Measurements from ENCODE around the gene DNER. TPM values are rescaled to one million over a fixed set of nuclear protein-coding genes. Genes with fewer than 3 reads are reported as not detected.

The DNER gene
- total and polyA plus RNA-seq, 2 experiments from 2014 or later: 4.7 to 8.8 TPM

DNA sequence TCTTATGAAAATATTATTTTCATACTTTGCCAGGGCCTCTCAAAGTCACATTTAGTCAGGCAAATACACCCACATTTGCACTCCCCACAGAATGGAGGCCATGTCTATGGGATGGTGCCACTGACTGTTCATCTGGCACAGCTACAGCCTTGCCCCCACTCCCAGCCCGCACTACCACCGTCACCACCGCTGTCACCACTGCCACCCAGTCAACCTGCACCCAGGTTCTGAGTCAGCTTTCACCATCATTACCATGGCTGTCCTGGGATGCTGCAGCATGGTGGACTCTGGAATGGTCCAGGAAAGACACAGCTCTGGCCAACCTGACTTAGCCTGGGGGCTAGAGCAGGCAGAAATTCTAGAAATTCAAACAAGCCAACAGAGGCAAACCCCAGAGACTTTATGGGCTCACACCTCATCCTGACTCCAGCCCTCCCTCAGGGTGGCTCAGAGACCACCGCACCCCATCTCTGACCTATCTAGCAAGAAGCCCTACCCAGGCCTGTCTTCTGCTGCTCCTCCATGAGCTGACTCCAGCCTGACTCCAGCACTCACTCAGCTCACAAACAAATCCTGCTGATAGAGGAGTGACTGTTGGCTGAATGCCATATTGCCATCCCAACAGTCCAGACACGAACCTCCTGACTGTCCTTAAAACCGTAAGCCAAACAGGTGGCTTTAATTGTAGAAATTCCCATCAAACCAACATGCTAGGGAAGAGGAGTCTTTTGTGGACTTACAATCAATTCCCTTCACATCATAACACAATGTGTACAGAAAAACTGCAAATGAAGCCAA, 28.0 kb downstream of the DNER start:
- Histone ChIP-seq H3K4me2 (no peak overlapping the region), H3K27ac (ENCODE audit: low read depth) (no peak overlapping the region), H3K4me1 (ENCODE audit: insufficient read depth) (no peaks in the 10 kb centered on the region), H2AFZ (no peak overlapping the region), H3K79me2 (replicated peaks; ENCODE audit: insufficient read depth) (no peaks in the 10 kb centered on the region), H3K36me3 (ENCODE audit: insufficient read depth) (no peaks in the 10 kb centered on the region; the same call in 1 of the 2 replicates), H3K4me3 (no peak overlapping the region), H3F3A (replicated peaks; ENCODE audit: low read depth) (no peaks in the 10 kb centered on the region), H3K9me2 (ENCODE audit: insufficient read depth) (no peaks in the 10 kb centered on the region), H4K20me1 (replicated peaks; ENCODE audit: insufficient read depth) (no peaks in the 10 kb centered on the region), H3K27me3 (ENCODE audit: insufficient read depth) (no peaks in the 10 kb centered on the region)
- Mint-ChIP-seq H3K27ac (no peak overlapping the region), H3K36me3 (ENCODE audit: low read depth) (0 out of 3 replicates have a peak, but pooled peaks cover 3% of the 10 kb centered on the region), H3K9me3 (peaks cover 4% of the 10 kb centered on the region; the same call in 1 of the 3 replicates), H3K4me1 (peaks cover 2% of the 10 kb centered on the region; the same call in 2 of the 3 replicates), H3K27me3 (ENCODE audit: insufficient read depth, low read depth, poor library complexity) (peaks cover 7% of the 10 kb centered on the region), H3K4me3 (no peak overlapping the region)
- DNase-seq (ENCODE audit: low spot score) (no peak), ATAC-seq (no peak)
- TF ChIP-seq STAT1 (IDR thresholded peaks at IDR 0.05; ENCODE audit: unreplicated experiment) (no peak), JUNB (IDR thresholded peaks at IDR 0.05; ENCODE audit: unreplicated experiment) (no peak), ZNF331 (CRISPR knock-in tag; IDR thresholded peaks at IDR 0.05; ENCODE audit: low read depth) (no peak), ZNF114 (CRISPR knock-in tag; IDR thresholded peaks at IDR 0.05) (no peak), EZH2 (IDR thresholded peaks at IDR 0.05; ENCODE audit: low read depth, unreplicated experiment) (no peak)
- TF ChIP-seq, protein P1, sequence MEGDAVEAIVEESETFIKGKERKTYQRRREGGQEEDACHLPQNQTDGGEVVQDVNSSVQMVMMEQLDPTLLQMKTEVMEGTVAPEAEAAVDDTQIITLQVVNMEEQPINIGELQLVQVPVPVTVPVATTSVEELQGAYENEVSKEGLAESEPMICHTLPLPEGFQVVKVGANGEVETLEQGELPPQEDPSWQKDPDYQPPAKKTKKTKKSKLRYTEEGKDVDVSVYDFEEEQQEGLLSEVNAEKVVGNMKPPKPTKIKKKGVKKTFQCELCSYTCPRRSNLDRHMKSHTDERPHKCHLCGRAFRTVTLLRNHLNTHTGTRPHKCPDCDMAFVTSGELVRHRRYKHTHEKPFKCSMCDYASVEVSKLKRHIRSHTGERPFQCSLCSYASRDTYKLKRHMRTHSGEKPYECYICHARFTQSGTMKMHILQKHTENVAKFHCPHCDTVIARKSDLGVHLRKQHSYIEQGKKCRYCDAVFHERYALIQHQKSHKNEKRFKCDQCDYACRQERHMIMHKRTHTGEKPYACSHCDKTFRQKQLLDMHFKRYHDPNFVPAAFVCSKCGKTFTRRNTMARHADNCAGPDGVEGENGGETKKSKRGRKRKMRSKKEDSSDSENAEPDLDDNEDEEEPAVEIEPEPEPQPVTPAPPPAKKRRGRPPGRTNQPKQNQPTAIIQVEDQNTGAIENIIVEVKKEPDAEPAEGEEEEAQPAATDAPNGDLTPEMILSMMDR (conservative IDR thresholded peaks at IDR 0.05; ENCODE audit: low read depth in 2 of 2): no peak
- TF ChIP-seq, protein P2, sequence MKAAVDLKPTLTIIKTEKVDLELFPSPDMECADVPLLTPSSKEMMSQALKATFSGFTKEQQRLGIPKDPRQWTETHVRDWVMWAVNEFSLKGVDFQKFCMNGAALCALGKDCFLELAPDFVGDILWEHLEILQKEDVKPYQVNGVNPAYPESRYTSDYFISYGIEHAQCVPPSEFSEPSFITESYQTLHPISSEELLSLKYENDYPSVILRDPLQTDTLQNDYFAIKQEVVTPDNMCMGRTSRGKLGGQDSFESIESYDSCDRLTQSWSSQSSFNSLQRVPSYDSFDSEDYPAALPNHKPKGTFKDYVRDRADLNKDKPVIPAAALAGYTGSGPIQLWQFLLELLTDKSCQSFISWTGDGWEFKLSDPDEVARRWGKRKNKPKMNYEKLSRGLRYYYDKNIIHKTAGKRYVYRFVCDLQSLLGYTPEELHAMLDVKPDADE (IDR thresholded peaks at IDR 0.05): no peak

DNA sequence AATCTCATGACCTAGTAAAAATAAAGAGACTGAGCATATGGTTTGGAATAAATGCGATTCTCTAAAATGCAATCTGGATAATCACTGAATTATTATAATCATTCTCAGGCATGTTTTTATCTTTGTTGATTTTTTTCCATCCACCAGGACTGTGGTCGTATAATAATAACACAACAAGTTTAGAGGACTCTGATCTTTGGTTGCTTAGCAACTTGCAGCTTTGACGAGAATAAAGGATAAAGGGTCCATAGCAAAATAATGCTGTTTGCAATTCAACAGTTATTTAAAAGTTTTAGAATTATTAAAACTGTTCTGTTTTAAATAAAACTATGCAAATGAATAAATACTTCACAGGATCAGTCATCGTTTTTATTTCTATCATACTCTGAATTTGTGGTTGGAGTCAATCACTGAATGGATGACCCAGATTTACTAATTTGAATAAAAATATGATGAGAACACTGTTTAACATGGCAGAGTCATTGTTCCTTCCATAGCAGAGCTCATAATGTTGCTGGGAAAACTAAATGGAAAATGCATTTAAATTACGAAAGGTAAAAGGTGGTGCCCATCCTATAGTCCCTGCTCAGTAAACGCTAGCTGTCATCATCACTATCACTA, 29.3 kb downstream of the DNER start:
- no peaks in the 10 kb centered on the region for H4K20me1 ChIP-seq (replicated peaks; ENCODE audit: insufficient read depth)
- DNase-seq (ENCODE audit: low spot score) (no peak), ATAC-seq (no peak)
- H3K36me3 ChIP-seq (ENCODE audit: insufficient read depth): no peaks in the 10 kb centered on the region; the same call in 1 of the 2 replicates
- no peaks in the 10 kb centered on the region for H3K4me1 ChIP-seq (ENCODE audit: insufficient read depth)
- 0 out of 3 replicates have a peak, but pooled peaks cover 3% of the 10 kb centered on the region for H3K36me3 Mint-ChIP-seq (ENCODE audit: low read depth)
- no peak overlapping the region for H3K27ac Mint-ChIP-seq
- peaks cover 4% of the 10 kb centered on the region; the same call in 1 of the 3 replicates for H3K9me3 Mint-ChIP-seq
- H3K4me1 Mint-ChIP-seq: peaks cover 2% of the 10 kb centered on the region; the same call in 2 of the 3 replicates
- H3F3A ChIP-seq (replicated peaks; ENCODE audit: low read depth): no peaks in the 10 kb centered on the region
- no peak overlapping the region for H3K4me2 ChIP-seq
- H3K4me3 ChIP-seq: no peak overlapping the region
- H3K79me2 ChIP-seq (replicated peaks; ENCODE audit: insufficient read depth): no peaks in the 10 kb centered on the region
- H3K4me3 Mint-ChIP-seq: no peak overlapping the region
- H2AFZ ChIP-seq: no peak overlapping the region
- 0 out of 2 replicates have a peak, but pooled peaks cover 10% of the 10 kb centered on the region for H3K9me2 ChIP-seq (ENCODE audit: insufficient read depth)
- TF ChIP-seq, protein P3, sequence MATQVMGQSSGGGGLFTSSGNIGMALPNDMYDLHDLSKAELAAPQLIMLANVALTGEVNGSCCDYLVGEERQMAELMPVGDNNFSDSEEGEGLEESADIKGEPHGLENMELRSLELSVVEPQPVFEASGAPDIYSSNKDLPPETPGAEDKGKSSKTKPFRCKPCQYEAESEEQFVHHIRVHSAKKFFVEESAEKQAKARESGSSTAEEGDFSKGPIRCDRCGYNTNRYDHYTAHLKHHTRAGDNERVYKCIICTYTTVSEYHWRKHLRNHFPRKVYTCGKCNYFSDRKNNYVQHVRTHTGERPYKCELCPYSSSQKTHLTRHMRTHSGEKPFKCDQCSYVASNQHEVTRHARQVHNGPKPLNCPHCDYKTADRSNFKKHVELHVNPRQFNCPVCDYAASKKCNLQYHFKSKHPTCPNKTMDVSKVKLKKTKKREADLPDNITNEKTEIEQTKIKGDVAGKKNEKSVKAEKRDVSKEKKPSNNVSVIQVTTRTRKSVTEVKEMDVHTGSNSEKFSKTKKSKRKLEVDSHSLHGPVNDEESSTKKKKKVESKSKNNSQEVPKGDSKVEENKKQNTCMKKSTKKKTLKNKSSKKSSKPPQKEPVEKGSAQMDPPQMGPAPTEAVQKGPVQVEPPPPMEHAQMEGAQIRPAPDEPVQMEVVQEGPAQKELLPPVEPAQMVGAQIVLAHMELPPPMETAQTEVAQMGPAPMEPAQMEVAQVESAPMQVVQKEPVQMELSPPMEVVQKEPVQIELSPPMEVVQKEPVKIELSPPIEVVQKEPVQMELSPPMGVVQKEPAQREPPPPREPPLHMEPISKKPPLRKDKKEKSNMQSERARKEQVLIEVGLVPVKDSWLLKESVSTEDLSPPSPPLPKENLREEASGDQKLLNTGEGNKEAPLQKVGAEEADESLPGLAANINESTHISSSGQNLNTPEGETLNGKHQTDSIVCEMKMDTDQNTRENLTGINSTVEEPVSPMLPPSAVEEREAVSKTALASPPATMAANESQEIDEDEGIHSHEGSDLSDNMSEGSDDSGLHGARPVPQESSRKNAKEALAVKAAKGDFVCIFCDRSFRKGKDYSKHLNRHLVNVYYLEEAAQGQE (IDR thresholded peaks at IDR 0.05; ENCODE audit: unreplicated experiment): no peak
- H3K27ac ChIP-seq (ENCODE audit: low read depth): no peak overlapping the region
- H3K27me3 Mint-ChIP-seq (ENCODE audit: insufficient read depth, low read depth, poor library complexity): peaks cover 7% of the 10 kb centered on the region
- no peaks in the 10 kb centered on the region for H3K27me3 ChIP-seq (ENCODE audit: insufficient read depth)

Measured in GM23338 (cell line).